Measurements from ENCODE around the gene CES3. TPM values are rescaled to one million over a fixed set of nuclear protein-coding genes. Genes with fewer than 3 reads are reported as not detected.
"Not testable (repeated sequence)": the region's sequence is repeated elsewhere in the genome, so short reads cannot be mapped to it uniquely, and the experiment has no call there.

Gene CES3
- total and polyA plus RNA-seq, 4 donors = 0.99 to 2.1 (median 1.4) TPM

- 91% methylated on average over 14 of the region's 15 CpGs for WGBS (ENCODE audit: insufficient coverage)
- no peaks in the 10 kb centered on the region for H3K9me3 ChIP-seq (ENCODE audit: control insufficient read depth, insufficient read depth, low read length)
- no peak for DNase-seq (ENCODE audit: low read depth in 4 of 6, low spot score in 6 of 6)
- peaks cover 5% of the 10 kb centered on the region for H3K27me3 ChIP-seq (ENCODE audit: control insufficient read depth, insufficient read depth, low read length)
- H3K4me3 ChIP-seq (ENCODE audit: low read depth, low read length) = no peak overlapping the region
- no peak overlapping the region for H3K27ac ChIP-seq (ENCODE audit: low read depth, low read length)
- H3K36me3 ChIP-seq (ENCODE audit: control insufficient read depth, insufficient read depth, low read length) = peaks cover 59% of the 10 kb centered on the region
- peaks cover 10% of the 10 kb centered on the region for H3K4me1 ChIP-seq (ENCODE audit: control insufficient read depth, insufficient read depth, low read length)
Observed at GRCh38 chr16:66943426-66944053, 17.5 kb upstream of the CES3 start.

GRCh38 chr16:66944054-66944441 lies 17.0 kb upstream of the CES3 start:
- H3K4me3 ChIP-seq (ENCODE audit: low read depth, low read length) = no peak overlapping the region
- no peak overlapping the region for H3K27ac ChIP-seq (ENCODE audit: low read depth, low read length)
- H3K4me1 ChIP-seq (ENCODE audit: control insufficient read depth, insufficient read depth, low read length) = peaks cover 15% of the 10 kb centered on the region
- H3K27me3 ChIP-seq (ENCODE audit: control insufficient read depth, insufficient read depth, low read length) = peaks cover 10% of the 10 kb centered on the region
- no peak for DNase-seq (ENCODE audit: low read depth in 4 of 6, low spot score in 6 of 6)
- no CpG with 5 or more reads among the region's 5 CpGs for WGBS (ENCODE audit: insufficient coverage)
- H3K9me3 ChIP-seq (ENCODE audit: control insufficient read depth, insufficient read depth, low read length) = no peaks in the 10 kb centered on the region
- peaks cover 55% of the 10 kb centered on the region for H3K36me3 ChIP-seq (ENCODE audit: control insufficient read depth, insufficient read depth, low read length)

- DNase-seq (ENCODE audit: low read depth in 4 of 6, low spot score in 6 of 6); H3K9me3 ChIP-seq (ENCODE audit: control insufficient read depth, insufficient read depth, low read length); H3K4me3 ChIP-seq (ENCODE audit: low read depth, low read length); H3K27ac ChIP-seq (ENCODE audit: low read depth, low read length): not testable (repeated sequence)
- WGBS (ENCODE audit: insufficient coverage) = 100% methylated on average over 5 of the region's 9 CpGs
- H3K27me3 ChIP-seq (ENCODE audit: control insufficient read depth, insufficient read depth, low read length) = peaks cover 20% of the 10 kb centered on the region
- peaks cover 46% of the 10 kb centered on the region for H3K36me3 ChIP-seq (ENCODE audit: control insufficient read depth, insufficient read depth, low read length)
- peaks cover 19% of the 10 kb centered on the region for H3K4me1 ChIP-seq (ENCODE audit: control insufficient read depth, insufficient read depth, low read length)
Observed at GRCh38 chr16:66944971-66945370, 16.1 kb upstream of the CES3 start.

- 95% methylated on average over 2 of the region's 4 CpGs for WGBS (ENCODE audit: insufficient coverage)
- Histone ChIP-seq H3K4me1 (ENCODE audit: control insufficient read depth, insufficient read depth, low read length) (peaks cover 19% of the 10 kb centered on the region), H3K4me3 (ENCODE audit: low read depth, low read length) (no peak overlapping the region), H3K27me3 (ENCODE audit: control insufficient read depth, insufficient read depth, low read length) (peaks cover 28% of the 10 kb centered on the region), H3K9me3 (ENCODE audit: control insufficient read depth, insufficient read depth, low read length) (no peaks in the 10 kb centered on the region), H3K27ac (ENCODE audit: low read depth, low read length) (no peak overlapping the region), H3K36me3 (ENCODE audit: control insufficient read depth, insufficient read depth, low read length) (peaks cover 36% of the 10 kb centered on the region)
- DNase-seq (ENCODE audit: low read depth in 4 of 6, low spot score in 6 of 6) = no peak
Observed at GRCh38 chr16:66945939-66946338, 15.1 kb upstream of the CES3 start.

- 89% methylated on average over 7 of the region's 7 CpGs for WGBS (ENCODE audit: insufficient coverage)
- Histone ChIP-seq H3K4me3 (ENCODE audit: low read depth, low read length) (no peak overlapping the region), H3K4me1 (ENCODE audit: control insufficient read depth, insufficient read depth, low read length) (peaks cover 19% of the 10 kb centered on the region), H3K27ac (ENCODE audit: low read depth, low read length) (no peak overlapping the region), H3K9me3 (ENCODE audit: control insufficient read depth, insufficient read depth, low read length) (no peaks in the 10 kb centered on the region), H3K36me3 (ENCODE audit: control insufficient read depth, insufficient read depth, low read length) (peaks cover 30% of the 10 kb centered on the region), H3K27me3 (ENCODE audit: control insufficient read depth, insufficient read depth, low read length) (peaks cover 34% of the 10 kb centered on the region)
- DNase-seq (ENCODE audit: low read depth in 4 of 6, low spot score in 6 of 6) = no peak
Observed at GRCh38 chr16:66946541-66946940, 14.5 kb upstream of the CES3 start.

GRCh38 chr16:66946974-66947301 lies 14.1 kb upstream of the CES3 start:
- H3K4me1 ChIP-seq (ENCODE audit: control insufficient read depth, insufficient read depth, low read length) = peaks cover 19% of the 10 kb centered on the region
- no peak overlapping the region for H3K4me3 ChIP-seq (ENCODE audit: low read depth, low read length)
- DNase-seq (ENCODE audit: low read depth in 4 of 6, low spot score in 6 of 6) = no peak
- H3K27me3 ChIP-seq (ENCODE audit: control insufficient read depth, insufficient read depth, low read length) = peaks cover 36% of the 10 kb centered on the region
- WGBS (ENCODE audit: insufficient coverage) = 43% methylated on average over 4 of the region's 5 CpGs
- no peak overlapping the region for H3K27ac ChIP-seq (ENCODE audit: low read depth, low read length)
- peaks cover 26% of the 10 kb centered on the region for H3K36me3 ChIP-seq (ENCODE audit: control insufficient read depth, insufficient read depth, low read length)
- no peaks in the 10 kb centered on the region for H3K9me3 ChIP-seq (ENCODE audit: control insufficient read depth, insufficient read depth, low read length)

- Histone ChIP-seq H3K4me3 (ENCODE audit: low read depth, low read length) (peak overlapping the region; percentile 49), H3K4me1 (ENCODE audit: control insufficient read depth, insufficient read depth, low read length) (peaks cover 19% of the 10 kb centered on the region), H3K36me3 (ENCODE audit: control insufficient read depth, insufficient read depth, low read length) (peaks cover 20% of the 10 kb centered on the region), H3K27me3 (ENCODE audit: control insufficient read depth, insufficient read depth, low read length) (peaks cover 41% of the 10 kb centered on the region), H3K9me3 (ENCODE audit: control insufficient read depth, insufficient read depth, low read length) (no peaks in the 10 kb centered on the region), H3K27ac (ENCODE audit: low read depth, low read length) (no peak overlapping the region)
- DNase-seq (ENCODE audit: low read depth in 4 of 6, low spot score in 6 of 6) = peak; percentile 59 to 95 (median 77)
- 1% methylated on average over 13 of the region's 23 CpGs for WGBS (ENCODE audit: insufficient coverage)
Observed at GRCh38 chr16:66947302-66948065, 13.6 kb upstream of the CES3 start.

- no peaks in the 10 kb centered on the region for H3K9me3 ChIP-seq (ENCODE audit: control insufficient read depth, insufficient read depth, low read length)
- peak in 1 of 6 donors; percentile 16 for DNase-seq (ENCODE audit: low read depth in 4 of 6, low spot score in 6 of 6)
- 2% methylated on average over 40 of the region's 44 CpGs for WGBS (ENCODE audit: insufficient coverage)
- peaks cover 19% of the 10 kb centered on the region for H3K4me1 ChIP-seq (ENCODE audit: control insufficient read depth, insufficient read depth, low read length)
- peak overlapping the region; percentile 49 for H3K4me3 ChIP-seq (ENCODE audit: low read depth, low read length)
- no peak overlapping the region for H3K27ac ChIP-seq (ENCODE audit: low read depth, low read length)
- peaks cover 41% of the 10 kb centered on the region for H3K27me3 ChIP-seq (ENCODE audit: control insufficient read depth, insufficient read depth, low read length)
- peaks cover 12% of the 10 kb centered on the region for H3K36me3 ChIP-seq (ENCODE audit: control insufficient read depth, insufficient read depth, low read length)
Observed at GRCh38 chr16:66948134-66948836, 12.8 kb upstream of the CES3 start.

- Histone ChIP-seq H3K27me3 (ENCODE audit: control insufficient read depth, insufficient read depth, low read length) (peaks cover 41% of the 10 kb centered on the region), H3K4me3 (ENCODE audit: low read depth, low read length) (peak overlapping the region; percentile 49), H3K9me3 (ENCODE audit: control insufficient read depth, insufficient read depth, low read length) (no peaks in the 10 kb centered on the region), H3K27ac (ENCODE audit: low read depth, low read length) (no peak overlapping the region), H3K4me1 (ENCODE audit: control insufficient read depth, insufficient read depth, low read length) (peaks cover 19% of the 10 kb centered on the region), H3K36me3 (ENCODE audit: control insufficient read depth, insufficient read depth, low read length) (peaks cover 7% of the 10 kb centered on the region)
- DNase-seq (ENCODE audit: low read depth in 4 of 6, low spot score in 6 of 6) = no peak
- 9% methylated on average over 18 of the region's 21 CpGs for WGBS (ENCODE audit: insufficient coverage)
Observed at GRCh38 chr16:66948837-66949225, 12.2 kb upstream of the CES3 start.
